Breast epithelium (tissue), 4 donors: ENCODE results near the gene CTAG2. TPM values are rescaled to one million over a fixed set of nuclear protein-coding genes. Genes with fewer than 3 reads are reported as not detected.

Experiments
- DNase-seq, 2 donors: peaks; one replicate each; pipeline ENCODE4 v3.0.0-alpha.2; 2019; ENCODE audit warnings: low spot score in 2 of 2
- H3K27ac ChIP-seq, 2 donors: fragments of 200-600 bp; sonication (generic) in 1 of 2; one replicate each; pipeline ENCODE4 v1.5.1; 2016 to 2019; ENCODE audit warnings: mild to moderate bottlenecking in 1 of 2
- H3K27me3 ChIP-seq, 2 donors: fragments of 200-600 bp; sonication (generic) in 1 of 2; one replicate each; pipeline versions ENCODE4 v1.5.1 to v1.6.0; 2017 to 2019; ENCODE audit warnings: control low read depth in 1 of 2, mild to moderate bottlenecking in 1 of 2
- H3K36me3 ChIP-seq: fragments of 200-600 bp; one replicate; pipeline ENCODE4 v1.5.1; 2019
- H3K4me1 ChIP-seq, 2 donors: fragments of 200-600 bp; sonication (generic); one replicate each; pipeline ENCODE4 v1.5.1; 2016 to 2019; ENCODE audit warnings: control low read depth in 1 of 2
- H3K4me3 ChIP-seq, 3 donors: fragments of 200-600 bp; sonication (generic); 1 replicate in 2 of 3; 2 replicates in 1 of 3; pipeline ENCODE4 v1.5.1; 2016 to 2019; ENCODE audit warnings: mild to moderate bottlenecking in 3 of 3, moderate library complexity in 2 of 3
- H3K9me3 ChIP-seq, 2 donors: fragments of 200-600 bp; sonication (generic) in 1 of 2; one replicate each; pipeline ENCODE4 v1.5.1; 2016 to 2019; ENCODE audit warnings: control low read depth in 1 of 2
- POLR2A ChIP-seq: fragments of 450-650 bp; IDR thresholded peaks from one replicate; pipeline ENCODE4 v1.6.1; 2016; ENCODE audit warnings: antibody characterized with exemption, mild to moderate bottlenecking, moderate library complexity
- POLR2AphosphoS5 ChIP-seq, 3 donors: sonication (generic); formaldehyde crosslinking; IDR thresholded peaks; one replicate each; pipeline ENCODE4 v1.6.1; 2017; ENCODE audit warnings: antibody characterized with exemption in 3 of 3
- intact Hi-C: fragments of 100-400 bp; cut with DNase I; formaldehyde crosslinking; loops from one replicate; pipeline ENCODE4 v1.15.1; 2023; ENCODE audit warnings: low total_unique reads
- total RNA-seq, 3 donors: library from RNA; depleted of rRNA; stranded (reverse); fragments of >200 nt; gene quantifications; one replicate each; pipeline ENCODE4 v1.1.0, GENCODE V29; 2016
- TF ChIP-seq, protein P1 (sequence below), 3 donors: fragments of 450-650 bp; IDR thresholded peaks; one replicate each; pipeline ENCODE4 v1.5.1; 2016 to 2017; ENCODE audit warnings: antibody characterized with exemption in 3 of 3, mild to moderate bottlenecking in 3 of 3, moderate library complexity in 3 of 3

The CTAG2 gene
- total RNA-seq, 3 donors from 2014 or later, result not detected

GRCh38 chrX:154607370-154607769 is 46.0 kb downstream of the CTAG2 start:
- intact Hi-C loops, result no loop called here
- Histone ChIP-seq H3K27ac (no peak overlapping the region), H3K27me3 (peaks cover 0 to 12% of the 10 kb centered on the region in 2 donors), H3K4me1 (no peaks in the 10 kb centered on the region), H3K9me3 (no peaks in the 10 kb centered on the region), H3K36me3 (no peaks in the 10 kb centered on the region), H3K4me3 (no peak overlapping the region)
- TF ChIP-seq POLR2AphosphoS5 (IDR thresholded peaks at IDR 0.05) (no peak), POLR2A (no peak)
- TF ChIP-seq, protein P1, sequence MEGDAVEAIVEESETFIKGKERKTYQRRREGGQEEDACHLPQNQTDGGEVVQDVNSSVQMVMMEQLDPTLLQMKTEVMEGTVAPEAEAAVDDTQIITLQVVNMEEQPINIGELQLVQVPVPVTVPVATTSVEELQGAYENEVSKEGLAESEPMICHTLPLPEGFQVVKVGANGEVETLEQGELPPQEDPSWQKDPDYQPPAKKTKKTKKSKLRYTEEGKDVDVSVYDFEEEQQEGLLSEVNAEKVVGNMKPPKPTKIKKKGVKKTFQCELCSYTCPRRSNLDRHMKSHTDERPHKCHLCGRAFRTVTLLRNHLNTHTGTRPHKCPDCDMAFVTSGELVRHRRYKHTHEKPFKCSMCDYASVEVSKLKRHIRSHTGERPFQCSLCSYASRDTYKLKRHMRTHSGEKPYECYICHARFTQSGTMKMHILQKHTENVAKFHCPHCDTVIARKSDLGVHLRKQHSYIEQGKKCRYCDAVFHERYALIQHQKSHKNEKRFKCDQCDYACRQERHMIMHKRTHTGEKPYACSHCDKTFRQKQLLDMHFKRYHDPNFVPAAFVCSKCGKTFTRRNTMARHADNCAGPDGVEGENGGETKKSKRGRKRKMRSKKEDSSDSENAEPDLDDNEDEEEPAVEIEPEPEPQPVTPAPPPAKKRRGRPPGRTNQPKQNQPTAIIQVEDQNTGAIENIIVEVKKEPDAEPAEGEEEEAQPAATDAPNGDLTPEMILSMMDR (IDR thresholded peaks at IDR 0.05), result no peak
- peak in 1 of 2 donors; percentile 26 for DNase-seq

- DNase-seq, result no peak
- H3K36me3 ChIP-seq, result no peaks in the 10 kb centered on the region
- H3K27me3 ChIP-seq, result peaks cover 0 to 20% of the 10 kb centered on the region in 2 donors
- H3K4me3 ChIP-seq, result no peak overlapping the region
- H3K4me1 ChIP-seq, result no peaks in the 10 kb centered on the region
- no peak overlapping the region for H3K27ac ChIP-seq
- TF ChIP-seq, protein P1 (IDR thresholded peaks at IDR 0.05), result no peak
- TF ChIP-seq POLR2AphosphoS5 (IDR thresholded peaks at IDR 0.05), result no peak
- no peak for TF ChIP-seq POLR2A
- H3K9me3 ChIP-seq, result no peaks in the 10 kb centered on the region
- intact Hi-C loops, result no loop called here
Observed at GRCh38 chrX:154605566-154605965, 47.8 kb downstream of the CTAG2 start.

DNA sequence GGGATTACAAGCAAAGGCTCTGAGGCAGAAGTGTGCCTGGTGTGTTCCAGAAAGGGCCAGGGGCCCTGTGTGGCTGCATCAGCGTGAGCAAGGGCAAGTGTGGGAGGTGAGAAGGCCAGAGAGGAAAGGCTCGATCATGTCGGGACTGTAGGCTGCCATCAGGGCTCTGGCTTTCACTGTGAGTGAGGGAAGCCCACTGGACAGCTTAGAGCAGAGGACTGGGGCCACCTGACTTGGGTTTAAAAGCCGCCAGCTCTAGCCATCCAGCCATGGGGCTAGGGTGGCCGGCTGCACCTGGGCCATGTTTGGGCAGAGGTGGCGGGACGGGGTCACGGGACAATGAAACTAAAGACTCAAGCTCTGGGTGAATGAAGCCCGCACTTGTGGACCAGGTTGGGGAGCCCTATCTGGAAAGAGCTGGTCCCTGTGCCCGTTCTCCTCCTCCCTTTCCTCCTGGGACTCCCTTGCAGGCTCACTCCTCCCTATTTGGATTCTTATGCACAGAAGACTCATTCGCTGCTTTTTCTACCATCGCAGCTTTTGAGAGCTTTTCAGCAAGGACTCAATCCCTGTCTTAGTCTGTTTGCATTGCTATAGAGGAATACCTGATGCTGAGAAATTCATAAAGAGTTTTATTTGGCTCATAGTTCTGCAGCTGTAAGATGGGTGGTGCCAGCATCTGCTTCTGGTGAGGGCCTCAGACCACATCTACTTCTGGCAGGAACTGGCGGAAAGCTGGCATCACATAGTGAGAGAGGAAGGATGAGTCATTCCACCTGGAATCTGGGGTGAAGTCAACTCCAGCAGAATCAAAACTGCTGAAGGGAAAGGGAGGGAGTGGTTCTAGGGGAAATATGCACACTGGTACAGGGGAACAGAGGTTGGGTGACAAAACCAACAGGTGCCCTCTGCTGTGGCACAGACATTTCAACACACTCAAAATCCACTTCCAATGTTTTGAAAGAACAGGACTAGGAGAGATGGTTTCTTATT is 49.6 kb downstream of the CTAG2 start:
- peak overlapping the region in 1 of 2 donors; percentile 3 for H3K27ac ChIP-seq
- H3K27me3 ChIP-seq, result peaks cover 0 to 20% of the 10 kb centered on the region in 2 donors
- no peak overlapping the region for H3K4me3 ChIP-seq
- DNase-seq, result peak in 1 of 2 donors; percentile 67
- no peaks in the 10 kb centered on the region for H3K9me3 ChIP-seq
- no peaks in the 10 kb centered on the region for H3K4me1 ChIP-seq
- no peaks in the 10 kb centered on the region for H3K36me3 ChIP-seq
- TF ChIP-seq POLR2AphosphoS5 (IDR thresholded peaks at IDR 0.05) (no peak), POLR2A (no peak)
- TF ChIP-seq, protein P1 (IDR thresholded peaks at IDR 0.05), result no peak
- intact Hi-C loops, result no loop called here

DNA sequence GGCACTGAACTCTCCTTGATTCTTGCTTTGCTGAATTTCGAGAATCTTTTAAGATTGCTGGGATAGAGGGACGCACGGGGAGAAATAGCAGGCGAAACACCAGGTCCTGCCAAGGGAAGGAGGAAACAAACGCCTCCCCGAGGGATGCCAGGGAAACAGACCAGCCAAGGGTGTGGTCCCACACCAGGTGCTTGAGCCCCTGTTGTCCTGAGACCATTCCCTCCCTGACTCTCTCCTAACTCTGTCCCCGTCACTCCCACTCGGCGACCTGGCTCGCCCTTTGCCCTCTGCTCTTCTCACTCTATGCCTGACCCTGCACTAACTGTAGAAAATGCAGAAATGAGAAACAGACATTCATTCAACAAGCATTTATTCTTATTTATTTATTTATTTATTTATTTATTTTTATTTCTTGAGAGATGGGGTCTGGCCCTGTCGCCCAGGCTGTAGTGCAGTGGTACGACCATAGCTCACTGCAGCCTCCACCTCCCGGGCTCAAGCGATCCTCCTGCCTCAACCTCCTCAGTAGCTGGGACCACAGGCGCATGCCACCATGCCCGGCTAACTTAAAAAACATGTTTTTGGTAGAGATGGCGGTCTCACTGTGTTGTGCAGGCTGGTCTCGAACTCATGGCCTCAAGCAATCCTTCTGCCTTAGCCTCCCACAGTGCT is 50.5 kb downstream of the CTAG2 start:
- intact Hi-C loops, result no loop called here
- Histone ChIP-seq H3K4me1 (no peaks in the 10 kb centered on the region), H3K27me3 (peaks cover 0 to 20% of the 10 kb centered on the region in 2 donors), H3K4me3 (no peak overlapping the region), H3K36me3 (no peaks in the 10 kb centered on the region), H3K27ac (no peak overlapping the region), H3K9me3 (no peaks in the 10 kb centered on the region)
- peak in 1 of 2 donors; percentile 7 for DNase-seq
- no peak for TF ChIP-seq POLR2A
- no peak for TF ChIP-seq POLR2AphosphoS5 (IDR thresholded peaks at IDR 0.05)
- TF ChIP-seq, protein P1 (IDR thresholded peaks at IDR 0.05), result no peak

DNA sequence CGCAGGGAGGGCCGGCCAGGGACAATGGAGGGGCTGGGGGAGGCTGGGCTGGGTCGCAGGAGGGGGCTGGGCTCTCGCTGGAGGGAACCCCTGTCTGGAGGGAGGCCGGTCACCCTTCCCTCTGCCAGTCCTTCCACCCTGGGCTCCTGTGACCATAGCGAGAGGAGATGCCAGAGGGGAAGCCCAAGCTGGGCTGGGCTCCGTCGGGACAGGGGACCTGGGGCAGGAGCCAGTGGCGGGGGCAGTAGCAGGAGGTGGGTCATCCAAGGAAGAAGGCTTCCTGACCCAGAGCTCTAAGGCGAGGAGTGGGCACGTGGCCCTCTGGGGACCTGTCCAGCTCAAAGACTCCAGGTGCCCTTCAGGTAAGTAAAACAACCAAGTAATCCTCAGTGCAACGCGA is 51.2 kb downstream of the CTAG2 start:
- H3K27me3 ChIP-seq, result peaks cover 0 to 20% of the 10 kb centered on the region in 2 donors
- no peak for TF ChIP-seq POLR2AphosphoS5 (IDR thresholded peaks at IDR 0.05)
- no peak for TF ChIP-seq POLR2A
- TF ChIP-seq, protein P1 (IDR thresholded peaks at IDR 0.05), result no peak
- no peak overlapping the region for H3K27ac ChIP-seq
- no peaks in the 10 kb centered on the region for H3K9me3 ChIP-seq
- H3K36me3 ChIP-seq, result no peaks in the 10 kb centered on the region
- intact Hi-C loops, result no loop called here
- no peak overlapping the region for H3K4me3 ChIP-seq
- no peaks in the 10 kb centered on the region for H3K4me1 ChIP-seq
- DNase-seq, result peak in 1 of 2 donors; percentile 13
